Transverse colon (tissue), 4 donors: ENCODE data around the gene GLUD2. TPM values are rescaled to one million over a fixed set of nuclear protein-coding genes. Genes with fewer than 3 reads are reported as not detected.

ENCODE experiments used
- DNase-seq: peaks from one replicate; pipeline ENCODE4 v3.0.0-alpha.2; 2019
- H3K27ac ChIP-seq, 4 donors: fragments of 200-600 bp; sonication (generic); 2 replicates each; pipeline ENCODE4 v1.5.1; 2016 to 2018; ENCODE audit warnings: inconsistent platforms in 4 of 4
- H3K27me3 ChIP-seq: fragments of 200-600 bp; sonication (generic); 2 replicates; pipeline ENCODE4 v1.5.1; 2017; ENCODE audit warnings: inconsistent platforms
- H3K36me3 ChIP-seq, 4 donors: fragments of 200-600 bp; sonication (generic); 2 replicates each; pipeline ENCODE4 v1.5.1; 2017 to 2019; ENCODE audit warnings: inconsistent platforms in 4 of 4
- H3K4me1 ChIP-seq, 4 donors: fragments of 200-600 bp; sonication (generic); 2 replicates each; pipeline ENCODE4 v1.5.1; 2017 to 2020; ENCODE audit warnings: inconsistent platforms in 4 of 4
- H3K4me3 ChIP-seq, 4 donors: fragments of 200-600 bp; sonication (generic); 1 replicate in 1 of 4; 2 replicates in 3 of 4; pipeline versions ENCODE4 v1.5.1 to v1.6.1; 2017 to 2019; ENCODE audit warnings: inconsistent platforms in 4 of 4
- H3K9me3 ChIP-seq, 2 donors: fragments of 200-600 bp; sonication (generic); 2 replicates each; pipeline ENCODE4 v1.5.1; 2017 to 2019; ENCODE audit warnings: inconsistent platforms in 2 of 2
- CTCF ChIP-seq, 5 experiments: fragments of 200-600 bp in 3 of 5; fragments of 450-650 bp in 2 of 5; sonication (generic) in 3 of 5; IDR thresholded peaks; 1 replicate in 2 of 5; 2 replicates in 3 of 5; pipeline ENCODE4 v1.5.1; 2016 to 2017; ENCODE audit warnings: antibody characterized with exemption in 5 of 5, inconsistent platforms in 3 of 5, mild to moderate bottlenecking in 2 of 5, moderate library complexity in 1 of 5
- EP300 ChIP-seq: sonication (generic); formaldehyde crosslinking; IDR thresholded peaks from one replicate; pipeline ENCODE4 v1.6.1; 2017; ENCODE audit warnings: antibody characterized with exemption, low read depth
- POLR2A ChIP-seq: fragments of 450-650 bp; IDR thresholded peaks from one replicate; pipeline ENCODE4 v1.6.1; 2016; ENCODE audit warnings: antibody characterized with exemption, mild to moderate bottlenecking, moderate library complexity
- POLR2AphosphoS5 ChIP-seq, 3 donors: sonication (generic); formaldehyde crosslinking; IDR thresholded peaks; one replicate each; pipeline ENCODE4 v1.6.1; 2016; ENCODE audit warnings: antibody characterized with exemption in 3 of 3
- WGBS, 2 donors: methylation state at CpG; one replicate each; pipeline ENCODE4 v1.1.5; 2018; ENCODE audit warnings: low coverage in 1 of 2; 5-methylcytosine and 5-hydroxymethylcytosine counted together
- in situ Hi-C, 4 donors: fragments of 200-750 bp; cut with MboI; loops; one replicate each; pipeline versions ENCODE4 v1.15.0 to v1.15.1; 2017; ENCODE audit warnings: low sequenced_read_pairs in 3 of 4, low pct_ligation_motif_present in 1 of 4, low pct_unique_long_range_greater_than_20kb in 1 of 4
- intact Hi-C: fragments of 100-400 bp; cut with DNase I; formaldehyde crosslinking; loops from one replicate; pipeline ENCODE4 v1.15.1; 2023; ENCODE audit warnings: low total_unique reads
- total RNA-seq, 4 donors: library from RNA; depleted of rRNA; stranded (reverse); fragments of >200 nt; gene quantifications; one replicate each; pipeline ENCODE4 v1.1.0, GENCODE V29; 2016

The GLUD2 gene
- total RNA-seq, 4 donors from 2014 or later: 0.79 to 5.0 (median 1.2) TPM; not detected in 1

- 75 to 100% methylated on average over 1 of the region's 1 CpG for WGBS, 2 donors
- intact Hi-C loops (no loop called here), in situ Hi-C loops (no loop called here)
- DNase-seq: no peak
- TF ChIP-seq POLR2AphosphoS5 (IDR thresholded peaks at IDR 0.05) (no peak), POLR2A (no peak), EP300 (no peak), CTCF (IDR thresholded peaks at IDR 0.05) (no peak)
- no peaks in the 10 kb centered on the region for H3K4me1 ChIP-seq
- no peak overlapping the region for H3K27ac ChIP-seq
- H3K4me3 ChIP-seq: no peak overlapping the region
- H3K27me3 ChIP-seq: no peaks in the 10 kb centered on the region
- no peaks in the 10 kb centered on the region for H3K36me3 ChIP-seq
- no peaks in the 10 kb centered on the region for H3K9me3 ChIP-seq
These were observed 19.0 kb upstream of the GLUD2 start for GRCh38 chrX:121028419-121028818.

DNA sequence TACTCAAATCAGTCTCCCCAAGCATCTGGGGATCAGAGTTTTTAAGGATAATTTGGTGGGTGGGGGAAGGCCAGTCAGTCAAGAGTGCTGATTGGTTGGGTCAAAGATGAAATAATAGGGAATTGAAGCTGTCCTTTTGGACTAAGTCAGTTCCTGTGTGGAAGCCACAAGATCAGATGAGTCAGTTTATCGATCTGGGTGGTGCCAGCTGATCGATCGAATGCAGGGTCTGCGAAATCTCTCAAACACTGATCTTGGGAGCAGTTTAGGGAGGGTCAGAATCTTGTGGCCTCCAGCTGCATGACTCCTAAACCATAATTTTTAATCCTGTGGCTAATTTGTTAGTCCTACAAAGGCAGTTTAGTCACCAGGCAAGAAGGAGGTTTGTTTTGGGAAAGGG is 17.3 kb upstream of the GLUD2 start:
- DNase-seq: no peak
- no peaks in the 10 kb centered on the region for H3K27me3 ChIP-seq
- H3K4me1 ChIP-seq: no peaks in the 10 kb centered on the region
- WGBS, 2 donors: 96% methylated on average over 4 of the region's 4 CpGs; no CpG with 5 or more reads in 1 of the 2 donors
- TF ChIP-seq CTCF (IDR thresholded peaks at IDR 0.05): no peak
- TF ChIP-seq POLR2A: no peak
- no peak for TF ChIP-seq POLR2AphosphoS5 (IDR thresholded peaks at IDR 0.05)
- no peak for TF ChIP-seq EP300
- H3K4me3 ChIP-seq: no peak overlapping the region
- H3K27ac ChIP-seq: no peak overlapping the region
- in situ Hi-C loops (no loop called here), intact Hi-C loops (no loop called here)
- no peaks in the 10 kb centered on the region for H3K9me3 ChIP-seq
- H3K36me3 ChIP-seq: no peaks in the 10 kb centered on the region

GRCh38 chrX:121032531-121032930 is 14.9 kb upstream of the GLUD2 start:
- no peak for TF ChIP-seq EP300
- no peak for TF ChIP-seq POLR2AphosphoS5 (IDR thresholded peaks at IDR 0.05)
- TF ChIP-seq CTCF (IDR thresholded peaks at IDR 0.05): no peak
- no peak for TF ChIP-seq POLR2A
- H3K36me3 ChIP-seq: no peaks in the 10 kb centered on the region
- WGBS, 2 donors: 51% methylated on average over 2 of the region's 2 CpGs; no CpG with 5 or more reads in 1 of the 2 donors
- no peaks in the 10 kb centered on the region for H3K9me3 ChIP-seq
- H3K4me1 ChIP-seq: no peaks in the 10 kb centered on the region
- DNase-seq: no peak
- intact Hi-C loops: no loop called here
- no peak overlapping the region for H3K27ac ChIP-seq
- H3K4me3 ChIP-seq: no peak overlapping the region
- H3K27me3 ChIP-seq: no peaks in the 10 kb centered on the region
- in situ Hi-C loops: no loop called here

GRCh38 chrX:121036137-121036536 is 11.3 kb upstream of the GLUD2 start:
- intact Hi-C loops: no loop called here
- H3K36me3 ChIP-seq: no peaks in the 10 kb centered on the region
- H3K27ac ChIP-seq: no peak overlapping the region
- H3K9me3 ChIP-seq: no peaks in the 10 kb centered on the region
- no peak overlapping the region for H3K4me3 ChIP-seq
- H3K4me1 ChIP-seq: no peaks in the 10 kb centered on the region
- WGBS, 2 donors: 62 to 73% methylated on average over 2 to 3 of the region's 3 CpGs
- in situ Hi-C loops: no loop called here
- no peaks in the 10 kb centered on the region for H3K27me3 ChIP-seq
- no peak for DNase-seq
- TF ChIP-seq POLR2AphosphoS5 (IDR thresholded peaks at IDR 0.05) (no peak), CTCF (IDR thresholded peaks at IDR 0.05) (no peak), EP300 (no peak), POLR2A (no peak)
